Measurements from ENCODE around the gene MSGN1.

Gene MSGN1

DNA sequence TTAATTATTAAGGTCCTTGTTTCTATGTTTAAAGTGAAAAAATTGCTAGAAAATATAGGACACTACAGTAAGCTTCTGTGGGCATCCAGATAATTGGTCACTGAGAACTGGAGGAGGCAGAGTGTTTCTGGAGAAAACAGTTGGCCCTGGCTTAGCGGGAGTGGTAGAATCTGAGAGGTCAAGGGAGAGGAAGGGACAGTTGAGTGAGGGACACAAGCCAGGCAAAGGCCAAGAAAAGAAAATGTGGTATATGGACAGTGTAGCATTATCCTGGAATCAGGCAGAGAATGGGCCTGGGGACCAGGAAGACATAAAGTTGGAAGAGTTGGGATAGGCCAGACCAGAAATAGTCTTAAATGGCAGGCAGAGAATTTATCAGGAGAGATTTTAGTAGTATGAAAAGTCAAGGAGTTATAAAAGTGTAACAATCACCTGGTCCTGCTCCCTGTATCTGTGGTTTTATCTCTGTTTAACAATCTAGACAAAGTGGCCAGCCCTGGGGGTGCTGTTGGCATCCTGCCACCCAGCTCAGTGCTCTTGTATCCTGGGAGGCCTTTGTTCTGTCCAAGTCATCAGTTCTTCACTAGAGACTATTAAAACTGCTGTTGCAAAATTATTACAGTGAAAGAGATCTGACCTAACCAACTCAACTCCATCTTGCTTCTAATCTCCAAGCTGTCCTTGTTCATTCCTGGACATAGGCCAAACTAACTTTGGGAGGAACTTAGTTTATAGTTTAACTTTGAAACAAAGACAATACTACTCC lies 15.4 kb upstream of the MSGN1 start:
- Histone ChIP-seq H3K4me2 (ENCODE audit: low read length) (no peak overlapping the region), H3K9me3 (ENCODE audit: control insufficient read depth, low read length) (no peaks in the 10 kb centered on the region), H3K27ac (no peak overlapping the region), H3K36me3 (ENCODE audit: control insufficient read depth, insufficient read depth, low read length) (no peaks in the 10 kb centered on the region), H3K4me3 (ENCODE audit: low read depth, low read length) (no peak overlapping the region), H3K9ac (no peak overlapping the region), H3K79me2 (no peaks in the 10 kb centered on the region), H3K27me3 (ENCODE audit: control insufficient read depth, insufficient read depth, low read length) (no peaks in the 10 kb centered on the region), H3K4me1 (no peaks in the 10 kb centered on the region), H2AFZ (peak overlapping the region; percentile 10)
- TF ChIP-seq, protein P1, sequence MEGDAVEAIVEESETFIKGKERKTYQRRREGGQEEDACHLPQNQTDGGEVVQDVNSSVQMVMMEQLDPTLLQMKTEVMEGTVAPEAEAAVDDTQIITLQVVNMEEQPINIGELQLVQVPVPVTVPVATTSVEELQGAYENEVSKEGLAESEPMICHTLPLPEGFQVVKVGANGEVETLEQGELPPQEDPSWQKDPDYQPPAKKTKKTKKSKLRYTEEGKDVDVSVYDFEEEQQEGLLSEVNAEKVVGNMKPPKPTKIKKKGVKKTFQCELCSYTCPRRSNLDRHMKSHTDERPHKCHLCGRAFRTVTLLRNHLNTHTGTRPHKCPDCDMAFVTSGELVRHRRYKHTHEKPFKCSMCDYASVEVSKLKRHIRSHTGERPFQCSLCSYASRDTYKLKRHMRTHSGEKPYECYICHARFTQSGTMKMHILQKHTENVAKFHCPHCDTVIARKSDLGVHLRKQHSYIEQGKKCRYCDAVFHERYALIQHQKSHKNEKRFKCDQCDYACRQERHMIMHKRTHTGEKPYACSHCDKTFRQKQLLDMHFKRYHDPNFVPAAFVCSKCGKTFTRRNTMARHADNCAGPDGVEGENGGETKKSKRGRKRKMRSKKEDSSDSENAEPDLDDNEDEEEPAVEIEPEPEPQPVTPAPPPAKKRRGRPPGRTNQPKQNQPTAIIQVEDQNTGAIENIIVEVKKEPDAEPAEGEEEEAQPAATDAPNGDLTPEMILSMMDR (IDR thresholded peaks at IDR 0.05) = no peak

DNA sequence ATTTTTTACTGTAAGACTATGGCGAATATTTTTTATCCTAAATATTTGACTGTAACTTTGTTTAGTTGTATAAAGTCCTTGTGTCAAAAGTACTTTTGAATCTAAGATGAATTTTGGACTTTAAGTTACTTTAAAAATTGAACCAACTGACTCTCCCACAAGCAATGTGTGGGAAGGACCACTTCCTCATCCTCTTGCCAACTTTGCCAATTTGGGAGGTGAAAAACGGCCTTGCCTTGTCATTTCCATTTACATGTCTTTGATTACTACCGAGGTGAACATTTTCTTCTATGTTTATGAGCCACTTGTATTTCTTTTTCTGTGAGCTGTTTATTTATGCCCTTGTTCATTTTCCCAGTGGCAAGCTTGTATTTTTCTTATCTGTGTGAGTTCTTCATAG lies 12.8 kb upstream of the MSGN1 start:
- Histone ChIP-seq H3K27me3 (ENCODE audit: control insufficient read depth, insufficient read depth, low read length) (no peaks in the 10 kb centered on the region), H3K36me3 (ENCODE audit: control insufficient read depth, insufficient read depth, low read length) (no peaks in the 10 kb centered on the region), H3K4me3 (ENCODE audit: low read depth, low read length) (no peak overlapping the region)

DNA sequence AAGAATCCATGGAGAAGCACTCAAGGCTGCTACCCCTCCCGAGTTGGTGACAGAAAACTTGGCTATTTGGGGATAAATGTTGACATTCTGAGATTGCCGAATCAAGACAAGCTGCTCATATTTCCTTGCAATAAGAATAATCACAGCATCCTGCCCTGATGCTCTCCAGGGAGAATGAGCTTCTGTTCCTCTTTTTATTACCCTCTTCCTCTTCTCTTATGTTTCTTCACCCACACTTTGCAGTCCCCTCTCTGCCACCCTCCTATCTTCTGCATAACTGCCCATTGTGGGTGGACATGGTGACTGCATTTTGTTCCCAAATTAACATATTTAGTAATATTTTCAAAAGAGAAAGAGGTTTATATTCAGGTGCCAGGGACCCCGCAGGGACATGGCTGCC lies 11.9 kb upstream of the MSGN1 start:
- H3K36me3 ChIP-seq (ENCODE audit: control insufficient read depth, insufficient read depth, low read length) = no peaks in the 10 kb centered on the region
- H3K4me1 ChIP-seq = no peaks in the 10 kb centered on the region
- no peak overlapping the region for H3K4me2 ChIP-seq (ENCODE audit: low read length)
- H3K9ac ChIP-seq = no peak overlapping the region
- H3K4me3 ChIP-seq (ENCODE audit: low read depth, low read length) = no peak overlapping the region
- no peak overlapping the region for H3K27ac ChIP-seq
- H2AFZ ChIP-seq = no peak overlapping the region
- H3K9me3 ChIP-seq (ENCODE audit: control insufficient read depth, low read length) = no peaks in the 10 kb centered on the region
- H3K79me2 ChIP-seq = no peaks in the 10 kb centered on the region
- TF ChIP-seq, protein P1 (IDR thresholded peaks at IDR 0.05) = no peak
- no peaks in the 10 kb centered on the region for H3K27me3 ChIP-seq (ENCODE audit: control insufficient read depth, insufficient read depth, low read length)

More for the DNA sequence above, 12.8 kb upstream of the MSGN1 start:
- no peak overlapping the region for H3K27ac ChIP-seq
- H3K4me2 ChIP-seq (ENCODE audit: low read length) = no peak overlapping the region
- no peak overlapping the region for H3K9ac ChIP-seq
- no peaks in the 10 kb centered on the region for H3K9me3 ChIP-seq (ENCODE audit: control insufficient read depth, low read length)
- no peaks in the 10 kb centered on the region for H3K79me2 ChIP-seq
- H3K4me1 ChIP-seq = no peaks in the 10 kb centered on the region
- TF ChIP-seq, protein P1 (IDR thresholded peaks at IDR 0.05) = no peak
- no peak overlapping the region for H2AFZ ChIP-seq

DNA sequence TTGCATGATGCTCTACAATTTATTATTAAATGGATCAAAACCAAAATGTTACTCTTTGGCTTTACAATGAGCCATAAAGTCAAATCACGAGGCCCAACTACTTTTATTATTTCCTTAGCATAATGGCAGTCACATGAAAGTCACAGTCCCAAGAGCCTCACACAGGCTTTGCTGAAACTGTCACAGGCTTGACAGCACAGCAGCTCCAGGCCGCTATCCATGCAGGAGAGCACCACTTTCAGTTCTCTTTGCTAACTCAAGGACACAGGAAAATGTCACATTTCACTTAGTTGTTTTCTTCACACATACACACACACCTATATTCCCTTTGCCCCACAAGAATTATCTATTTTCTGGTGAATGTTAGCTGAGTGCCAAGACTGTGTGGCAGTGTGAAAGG lies 11.1 kb upstream of the MSGN1 start:
- Histone ChIP-seq H3K4me2 (ENCODE audit: low read length) (no peak overlapping the region), H3K79me2 (no peaks in the 10 kb centered on the region), H3K4me1 (no peaks in the 10 kb centered on the region), H3K9me3 (ENCODE audit: control insufficient read depth, low read length) (no peaks in the 10 kb centered on the region), H3K27ac (no peak overlapping the region), H3K27me3 (ENCODE audit: control insufficient read depth, insufficient read depth, low read length) (no peaks in the 10 kb centered on the region), H3K36me3 (ENCODE audit: control insufficient read depth, insufficient read depth, low read length) (no peaks in the 10 kb centered on the region), H3K4me3 (ENCODE audit: low read depth, low read length) (no peak overlapping the region), H2AFZ (no peak overlapping the region), H3K9ac (no peak overlapping the region)
- TF ChIP-seq, protein P1 (IDR thresholded peaks at IDR 0.05) = no peak

Measured in parathyroid adenoma (tissue), 2 donors.